DMS153 (cell line): ENCODE data around the gene PHC3.

Experiments used
- DNase-seq: peaks from one replicate; lab custom pipeline; 2025; lab: John Stamatoyannopoulos, UW

PHC3 gene

GRCh38 chr3:170180079-170180907 lies 1.2 kb downstream of the PHC3 start:
- no peak for DNase-seq

GRCh38 chr3:170179432-170179831 lies 2.1 kb downstream of the PHC3 start:
- DNase-seq: no peak

- DNase-seq: no peak
These were observed 2.9 kb downstream of the PHC3 start for GRCh38 chr3:170178651-170179050.

GRCh38 chr3:170171563-170171962 lies 10.0 kb downstream of the PHC3 start:
- DNase-seq: no peak

DNA sequence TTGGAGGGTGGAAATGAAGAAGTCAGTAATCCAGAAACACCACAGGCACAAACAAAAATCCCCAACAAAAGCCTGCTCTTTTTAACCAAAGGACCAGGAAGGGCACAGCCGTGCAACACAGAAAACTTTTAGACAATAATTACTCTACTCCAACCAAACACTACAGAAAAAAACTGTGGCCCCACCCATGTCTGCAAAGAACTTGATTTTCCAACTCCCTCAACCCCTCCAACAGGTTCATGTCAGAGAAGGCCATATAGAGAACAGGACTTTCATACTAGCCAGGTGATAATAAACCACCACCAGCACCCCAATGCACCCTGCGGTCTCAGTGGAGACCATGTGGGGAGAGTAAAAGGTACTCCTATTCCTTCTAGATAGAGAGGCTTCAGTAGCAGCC lies 16.8 kb downstream of the PHC3 start:
- no peak for DNase-seq

- no peak for DNase-seq
These were observed 17.4 kb downstream of the PHC3 start for GRCh38 chr3:170163956-170164645.

GRCh38 chr3:170162630-170163029 lies 18.9 kb downstream of the PHC3 start:
- DNase-seq: no peak

GRCh38 chr3:170162052-170162451 lies 19.5 kb downstream of the PHC3 start:
- DNase-seq: no peak

GRCh38 chr3:170159933-170160332 lies 21.6 kb downstream of the PHC3 start:
- DNase-seq: no peak

- no peak for DNase-seq
These were observed 22.1 kb downstream of the PHC3 start for GRCh38 chr3:170159459-170159858.

- no peak for DNase-seq
These were observed 25.9 kb downstream of the PHC3 start for GRCh38 chr3:170155604-170156003.

GRCh38 chr3:170154569-170155143 lies 26.9 kb downstream of the PHC3 start:
- DNase-seq: no peak

- DNase-seq: no peak
These were observed 27.4 kb downstream of the PHC3 start for GRCh38 chr3:170154084-170154483.

DNA sequence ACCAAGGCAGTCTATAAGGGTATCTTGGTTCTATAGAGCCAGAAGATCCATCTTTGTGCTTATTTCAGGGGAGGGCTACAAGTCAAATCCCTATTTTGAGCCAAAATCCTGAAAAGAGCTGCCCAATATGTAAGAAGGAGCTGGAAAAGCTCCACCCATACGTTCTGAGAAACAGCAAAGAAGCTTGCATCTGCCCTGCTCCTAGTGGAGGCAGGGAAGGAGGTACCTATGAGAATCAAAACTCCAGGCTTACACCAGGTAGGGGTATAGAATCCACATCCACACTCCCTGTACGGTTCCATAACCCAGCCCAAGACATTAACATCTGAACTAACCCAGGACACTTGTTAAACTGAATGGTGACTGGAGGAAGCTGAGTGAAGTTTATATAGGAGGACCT lies 30.0 kb downstream of the PHC3 start:
- DNase-seq: no peak

GRCh38 chr3:170149016-170149415 lies 32.5 kb downstream of the PHC3 start:
- no peak for DNase-seq

- no peak for DNase-seq
These were observed 36.3 kb downstream of the PHC3 start for GRCh38 chr3:170145278-170145677.

GRCh38 chr3:170144437-170144843 lies 37.1 kb downstream of the PHC3 start:
- DNase-seq: no peak

DNA sequence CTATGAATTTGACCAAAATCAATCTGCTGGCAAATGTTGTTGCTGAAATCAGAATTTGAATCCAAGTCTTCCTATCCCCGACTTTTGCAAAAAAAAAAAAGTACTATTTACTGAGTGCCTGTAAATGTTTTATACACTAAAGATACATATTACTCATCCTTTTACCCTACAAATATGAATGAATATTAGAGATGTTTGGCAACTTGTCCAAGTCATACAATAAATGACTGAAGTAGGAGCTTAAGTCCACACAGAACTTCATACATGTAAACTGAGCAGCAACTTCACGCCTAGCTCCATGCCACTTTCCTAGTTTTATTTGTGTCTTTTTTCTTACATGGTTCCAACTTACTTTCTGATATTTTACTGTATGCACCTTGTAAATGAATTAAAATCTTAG lies 39.2 kb downstream of the PHC3 start:
- DNase-seq: no peak

- no peak for DNase-seq
These were observed 43.5 kb downstream of the PHC3 start for GRCh38 chr3:170137986-170138385.

GRCh38 chr3:170132335-170132734 lies 49.2 kb downstream of the PHC3 start:
- DNase-seq: no peak

DNA sequence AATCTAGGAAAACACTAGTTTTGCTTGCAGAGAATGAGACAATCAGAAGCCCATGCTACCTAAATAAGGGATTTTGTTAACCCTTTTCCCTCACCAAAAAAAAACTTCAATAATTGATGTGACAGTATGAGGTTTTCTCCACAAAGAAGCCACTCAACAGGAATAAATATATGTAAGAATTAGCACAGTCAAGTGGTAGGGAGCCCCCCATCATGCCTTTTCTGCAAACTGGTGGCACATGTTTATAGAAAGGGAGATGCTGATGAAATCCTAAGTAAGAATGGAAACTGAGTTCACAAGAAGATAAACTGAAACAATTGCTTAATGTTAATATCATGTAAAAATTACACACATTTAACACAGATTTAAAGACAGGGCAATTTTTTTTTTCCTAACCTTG lies 51.0 kb downstream of the PHC3 start:
- no peak for DNase-seq

DNA sequence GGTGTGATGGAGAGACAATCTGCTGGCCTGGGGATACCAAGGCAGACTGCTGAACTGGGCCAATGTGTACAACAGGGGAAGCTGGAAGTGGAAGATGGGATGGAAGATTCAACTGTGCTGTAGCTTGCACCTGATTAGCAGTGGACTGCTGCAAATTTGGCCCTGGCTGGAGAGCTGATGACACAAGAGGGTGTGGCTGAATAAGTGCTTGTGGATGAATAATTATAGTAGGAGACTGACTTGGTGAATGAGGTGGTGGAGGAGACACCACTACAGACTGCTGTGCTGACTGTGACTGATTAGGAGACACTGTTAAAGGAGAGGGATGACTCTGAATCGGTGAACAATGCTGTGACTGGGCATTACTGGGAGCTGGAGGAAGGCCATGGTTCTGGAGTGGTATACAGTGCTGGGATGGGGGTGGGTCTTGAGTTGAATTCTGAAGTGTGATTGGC lies 52.5 kb downstream of the PHC3 start:
- no peak for DNase-seq
